SKM-1 (cell line): ENCODE measurements around the gene FUZ.
"Not testable (repeated sequence)": the region's sequence is repeated elsewhere in the genome, so short reads cannot be mapped to it uniquely, and the experiment has no call there.

Experiments used
- DNase-seq: peaks from one replicate; lab custom pipeline; 2025; ENCODE audit not compliant: unreplicated experiment; lab: John Stamatoyannopoulos, UW

Gene FUZ

GRCh38 chr19:49833599-49833998 is 20.5 kb upstream of the FUZ start:
- DNase-seq = no peak

DNA sequence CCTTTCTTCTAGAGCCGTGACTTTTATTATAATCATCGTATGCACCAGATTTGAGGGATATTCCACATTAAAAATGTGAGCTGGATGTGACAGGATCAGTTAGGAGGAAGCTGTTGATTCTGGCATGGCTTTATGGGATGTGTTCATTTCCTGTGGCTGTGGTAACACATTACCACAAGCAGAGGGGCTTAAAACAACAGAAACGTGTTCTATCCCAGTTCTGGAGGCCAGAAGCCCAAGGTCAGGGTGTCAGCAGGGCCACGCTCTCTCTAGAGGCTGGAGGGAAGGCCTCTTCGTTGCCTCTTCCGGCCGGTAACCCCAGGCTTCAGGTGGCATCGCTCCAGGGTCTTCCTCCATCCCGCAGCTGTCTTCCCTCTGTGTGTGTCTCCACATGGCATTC is 19.5 kb upstream of the FUZ start:
- DNase-seq = no peak

DNA sequence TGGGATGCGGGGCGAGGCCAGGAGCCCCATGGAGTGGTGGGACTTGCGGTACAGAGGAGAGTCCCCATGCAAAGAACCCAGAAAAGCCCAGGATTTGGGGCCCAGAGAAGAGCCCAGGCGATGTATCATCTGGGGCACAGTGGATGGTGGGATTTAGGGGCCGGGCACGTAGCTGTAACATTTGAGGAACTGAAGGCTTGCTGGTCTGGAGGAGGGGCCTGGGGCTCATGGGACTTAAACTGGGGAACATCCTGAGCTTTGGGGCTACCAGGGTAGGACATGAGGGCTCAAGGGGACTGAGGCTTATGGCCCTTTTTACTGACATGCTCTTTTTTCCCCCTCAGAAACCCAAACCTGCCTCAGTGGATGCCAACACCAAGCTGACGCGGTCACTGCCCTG is 18.5 kb upstream of the FUZ start:
- no peak for DNase-seq

GRCh38 chr19:49830766-49831165 is 17.7 kb upstream of the FUZ start:
- no peak for DNase-seq

GRCh38 chr19:49829721-49830120 is 16.6 kb upstream of the FUZ start:
- no peak for DNase-seq

- DNase-seq = no peak
Measured at GRCh38 chr19:49829200-49829599, 16.1 kb upstream of the FUZ start.

DNA sequence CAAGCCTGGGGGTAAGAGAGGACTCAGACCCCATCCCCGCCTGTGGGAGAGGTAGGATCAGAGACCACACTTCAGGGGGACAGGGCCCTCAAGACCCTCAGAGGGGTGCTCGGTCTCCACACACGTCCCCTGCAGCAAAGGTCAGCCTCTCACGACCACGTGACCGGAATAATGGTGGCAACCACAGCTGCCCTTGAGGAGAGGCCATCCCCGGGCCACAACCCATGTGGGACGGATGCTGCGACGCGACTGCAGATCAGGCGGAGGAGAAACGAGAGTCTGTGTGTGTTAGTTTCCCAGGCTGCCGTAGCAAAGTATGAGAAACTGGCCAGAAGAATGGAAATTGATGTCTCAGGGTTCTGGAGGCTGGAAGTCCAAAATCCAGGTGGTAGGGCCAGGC is 13.9 kb upstream of the FUZ start:
- no peak for DNase-seq

DNA sequence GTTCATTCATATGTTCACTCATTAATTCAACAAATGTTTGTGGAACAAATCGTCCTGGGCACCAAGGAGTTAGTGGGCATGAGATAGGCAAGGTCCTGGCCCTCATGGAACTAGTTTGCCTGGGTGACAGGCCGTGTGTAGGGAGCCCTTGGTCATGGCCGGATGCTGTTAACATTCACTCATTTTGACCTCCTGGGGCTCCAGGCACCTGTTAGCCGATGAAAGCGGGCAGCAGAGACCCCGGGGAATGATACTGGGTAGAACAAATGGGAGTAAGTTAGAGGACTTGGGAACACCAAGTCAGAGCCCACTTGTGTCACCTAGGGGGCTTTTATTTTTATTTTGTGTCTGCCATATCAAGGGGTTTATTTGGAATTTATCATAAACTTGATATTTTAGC is 11.6 kb upstream of the FUZ start:
- no peak for DNase-seq

DNA sequence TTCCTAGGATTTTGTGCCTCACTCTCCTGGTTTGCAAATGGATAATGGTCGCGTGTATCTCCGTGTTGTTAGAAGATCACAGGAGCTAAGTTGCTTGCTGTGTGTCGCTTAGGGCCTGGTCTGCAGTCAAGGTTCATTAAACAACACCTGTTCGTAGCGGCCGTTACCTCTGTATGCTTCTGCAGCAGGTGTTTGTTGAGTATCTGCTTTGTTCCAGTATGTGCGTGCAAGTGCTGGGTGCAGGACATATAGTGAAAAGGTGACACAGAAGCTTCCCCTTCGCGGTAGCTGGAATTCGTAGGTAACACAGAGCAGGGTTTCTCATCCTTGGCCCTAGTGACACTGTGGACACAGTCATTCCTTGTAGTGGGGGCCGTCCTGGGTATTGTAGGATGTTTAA is 10.4 kb upstream of the FUZ start:
- no peak for DNase-seq

DNA sequence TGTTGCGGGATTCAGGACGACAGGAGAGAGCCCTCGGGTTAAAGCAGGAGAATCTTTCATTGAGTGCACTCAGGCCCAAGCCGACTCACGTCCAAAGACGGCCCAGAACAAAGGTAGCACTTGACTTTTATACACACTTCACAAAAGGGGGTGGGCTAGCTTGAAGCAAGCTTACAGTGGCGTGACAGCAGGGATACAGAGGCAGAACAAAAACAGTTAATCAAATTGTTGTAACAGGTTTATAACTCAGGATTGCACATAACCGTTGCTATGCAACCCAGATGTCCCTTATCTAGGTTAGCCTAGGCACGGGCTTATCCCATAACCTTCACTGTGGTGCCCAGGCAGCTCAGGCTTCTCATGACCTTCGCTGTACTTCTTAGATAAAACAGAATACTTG is 7.0 kb upstream of the FUZ start:
- no peak for DNase-seq

GRCh38 chr19:49819452-49820115 is 6.5 kb upstream of the FUZ start:
- DNase-seq = not testable (repeated sequence)

DNA sequence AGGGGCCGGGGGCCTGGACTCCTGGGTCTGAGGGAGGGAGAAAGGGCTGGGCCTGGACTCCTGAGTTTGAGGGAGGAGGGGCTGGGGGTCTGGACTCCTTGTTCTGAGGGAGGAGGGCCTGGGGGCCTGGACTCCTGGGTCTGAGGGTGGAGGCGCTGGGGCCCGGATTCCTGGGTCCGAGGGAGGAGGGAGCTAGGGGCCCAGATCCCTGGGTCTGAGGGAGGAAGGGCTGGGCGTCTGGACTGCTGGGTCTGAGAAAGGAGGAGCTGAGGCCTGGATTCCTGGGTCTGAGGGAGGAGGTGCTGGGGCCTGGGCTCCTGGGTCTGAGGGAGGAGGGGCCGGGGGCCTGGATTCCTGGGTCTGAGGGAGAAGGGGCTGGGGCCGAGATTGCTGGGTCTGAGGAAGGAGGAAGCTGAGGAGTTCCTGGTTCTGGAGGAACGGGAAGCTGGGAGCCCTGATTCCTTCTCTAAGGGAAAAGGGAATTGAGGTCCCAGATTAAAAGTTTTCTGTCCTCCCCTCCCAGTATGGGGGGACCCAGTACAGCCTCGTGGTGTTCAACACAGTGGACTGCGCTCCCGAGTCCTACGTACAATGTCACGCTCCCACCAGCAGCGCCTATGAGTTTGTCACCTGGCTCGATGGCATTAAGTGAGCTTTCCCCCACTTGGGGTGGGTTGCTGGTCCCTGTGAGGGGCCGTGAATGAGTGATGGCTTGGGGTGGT is 5.7 kb upstream of the FUZ start:
- no peak for DNase-seq

- no peak for DNase-seq
Measured at GRCh38 chr19:49817964-49818648, 5.0 kb upstream of the FUZ start, which contains the start of gene MED25. Gene MED25 (plus strand): TSS chr19:49818289. CDS start chr19:49818342, 53 bp downstream.

GRCh38 chr19:49816590-49816989 is 3.5 kb upstream of the FUZ start:
- no peak for DNase-seq

- DNase-seq = no peak
Measured at GRCh38 chr19:49814010-49814409, 918 bp upstream of the FUZ start.

GRCh38 chr19:49812452-49812996 is 568 bp downstream of the FUZ start:
- no peak for DNase-seq

DNA sequence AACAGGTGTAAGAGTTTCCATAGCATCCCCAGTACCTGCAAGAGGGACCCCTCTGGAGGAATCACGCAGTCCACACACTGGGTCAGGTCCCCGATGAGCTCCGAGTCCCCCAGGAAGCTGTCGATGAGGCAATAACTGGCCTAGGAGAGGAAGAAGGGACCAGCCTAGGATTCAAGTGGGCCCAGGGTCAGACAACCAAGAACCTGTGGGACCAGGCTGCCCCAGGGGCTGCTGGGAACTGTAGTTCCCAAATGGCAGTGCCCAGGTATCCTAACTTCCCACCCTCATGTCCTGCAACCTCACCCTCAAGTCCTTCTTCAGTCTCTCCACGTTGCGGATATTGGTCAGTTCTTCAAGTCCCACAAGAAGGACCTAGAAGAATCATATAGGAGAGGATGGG is 1.8 kb downstream of the FUZ start:
- DNase-seq = no peak

DNA sequence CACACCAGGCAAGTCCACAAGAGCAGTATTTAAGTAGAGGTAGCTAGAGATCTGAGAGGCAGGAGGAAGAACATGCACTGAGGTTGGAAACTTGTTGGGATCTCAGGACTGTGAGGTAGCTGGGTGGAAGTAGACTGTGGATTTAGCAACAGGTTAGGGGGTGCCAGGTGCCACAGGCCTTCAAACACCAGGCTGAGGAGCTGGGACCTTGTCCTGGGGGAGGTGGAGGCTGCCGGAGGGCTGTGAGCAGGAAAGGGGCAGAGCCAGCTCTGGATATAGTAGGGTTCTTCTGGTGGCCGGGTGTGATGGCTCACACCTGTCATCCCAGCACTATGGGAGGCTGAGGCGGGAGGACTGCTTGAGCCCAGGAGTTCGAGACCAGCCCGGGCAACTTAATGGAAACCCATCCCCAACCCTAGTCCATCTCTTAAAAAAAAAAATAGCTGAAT is 3.1 kb downstream of the FUZ start:
- no peak for DNase-seq

GRCh38 chr19:49809160-49809940 is 3.7 kb downstream of the FUZ start:
- no peak for DNase-seq

GRCh38 chr19:49808711-49809159 is 4.4 kb downstream of the FUZ start:
- no peak for DNase-seq
